HEK293T (cell line): Measurements from ENCODE around the gene BPIFB4.
"Not testable (repeated sequence)": the region's sequence is repeated elsewhere in the genome, so short reads cannot be mapped to it uniquely, and the experiment has no call there.

Source experiments
- CTCF ChIA-PET: fragments of 350-600 bp; formaldehyde crosslinking; extraction: SDS; loops from one replicate; lab custom pipeline; 2021; ENCODE audit warnings: antibody characterized with exemption, inconsistent platforms; lab: Yijun Ruan, JAX
- POLR2A ChIA-PET: fragments of 350-600 bp; formaldehyde crosslinking; extraction: SDS; loops from one replicate; lab custom pipeline; 2020; ENCODE audit warnings: antibody characterized with exemption, inconsistent platforms; lab: Yijun Ruan, JAX
- DNase-seq: peaks from one replicate; pipeline ENCODE4 v3.0.0; 2012; ENCODE audit warnings: mixed read lengths; ENCODE audit errors: extremely low spot score
- ARNT ChIP-seq: fragments of 450-650 bp; IDR thresholded peaks from 2 replicates; pipeline ENCODE4 v1.6.1; 2017; ENCODE audit warnings: mild to moderate bottlenecking
- BHLHE40 ChIP-seq: fragments of 450-650 bp; IDR thresholded peaks from 2 replicates; pipeline ENCODE4 v1.6.1; 2016; ENCODE audit warnings: mild to moderate bottlenecking, moderate library complexity, borderline replicate concordance
- CTBP1 ChIP-seq: fragments of 450-650 bp; IDR thresholded peaks from 2 replicates; pipeline ENCODE4 v1.6.1; 2016; ENCODE audit warnings: borderline replicate concordance
- ELF4 ChIP-seq: fragments of 450-650 bp; IDR thresholded peaks from 2 replicates; pipeline ENCODE4 v1.6.1; 2017; ENCODE audit warnings: antibody characterized with exemption
- FOXA1 ChIP-seq: fragments of 450-650 bp; IDR thresholded peaks from 2 replicates; pipeline ENCODE4 v1.6.1; 2016; ENCODE audit warnings: mild to moderate bottlenecking
- FOXK2 ChIP-seq: fragments of 450-650 bp; IDR thresholded peaks from 2 replicates; pipeline ENCODE4 v1.6.1; 2016; ENCODE audit warnings: mild to moderate bottlenecking
- FOXM1 ChIP-seq: fragments of 450-650 bp; IDR thresholded peaks from 2 replicates; pipeline ENCODE4 v1.6.1; 2017; ENCODE audit warnings: mild to moderate bottlenecking, borderline replicate concordance
- HDGF ChIP-seq: fragments of 450-650 bp; IDR thresholded peaks from 2 replicates; pipeline ENCODE4 v1.6.1; 2017; ENCODE audit warnings: antibody characterized with exemption, borderline replicate concordance
- L3MBTL2 ChIP-seq: fragments of 450-650 bp; conservative IDR thresholded peaks from 2 replicates; pipeline ENCODE4 v1.6.1; 2016; ENCODE audit warnings: mild to moderate bottlenecking
- LEF1 ChIP-seq: fragments of 450-650 bp; IDR thresholded peaks from 2 replicates; pipeline ENCODE4 v1.6.1; 2017; ENCODE audit warnings: mild to moderate bottlenecking, borderline replicate concordance
- NFRKB ChIP-seq: fragments of 450-650 bp; IDR thresholded peaks from 2 replicates; pipeline ENCODE4 v1.6.1; 2016; ENCODE audit warnings: mild to moderate bottlenecking, moderate library complexity
- SP1 ChIP-seq: fragments of 450-650 bp; IDR thresholded peaks from 2 replicates; pipeline ENCODE4 v1.6.1; 2017
- SUZ12 ChIP-seq: fragments of 450-650 bp; IDR thresholded peaks from 2 replicates; pipeline ENCODE4 v1.6.1; 2016; ENCODE audit warnings: mild to moderate bottlenecking
- TARDBP ChIP-seq: fragments of 450-650 bp; IDR thresholded peaks from 2 replicates; pipeline ENCODE4 v1.6.1; 2016
- ZNF384 ChIP-seq: fragments of 450-650 bp; IDR thresholded peaks from 2 replicates; pipeline ENCODE4 v1.6.1; 2016
- TF ChIP-seq, protein P1 (sequence below): fragments of 450-650 bp; IDR thresholded peaks from 2 replicates; pipeline ENCODE4 v1.6.1; 2016

BPIFB4 gene

GRCh38 chr20:33097001-33097400, 17.6 kb downstream of the BPIFB4 start:
- CTCF ChIA-PET = interaction anchor here (0.7 to 1.4 kb wide), 4 partner anchors 10 to 196 kb away, joined by 3 to 6 read pairs (median 5); no protein-coding TSS in a partner anchor
- POLR2A ChIA-PET = no interaction called here

DNA sequence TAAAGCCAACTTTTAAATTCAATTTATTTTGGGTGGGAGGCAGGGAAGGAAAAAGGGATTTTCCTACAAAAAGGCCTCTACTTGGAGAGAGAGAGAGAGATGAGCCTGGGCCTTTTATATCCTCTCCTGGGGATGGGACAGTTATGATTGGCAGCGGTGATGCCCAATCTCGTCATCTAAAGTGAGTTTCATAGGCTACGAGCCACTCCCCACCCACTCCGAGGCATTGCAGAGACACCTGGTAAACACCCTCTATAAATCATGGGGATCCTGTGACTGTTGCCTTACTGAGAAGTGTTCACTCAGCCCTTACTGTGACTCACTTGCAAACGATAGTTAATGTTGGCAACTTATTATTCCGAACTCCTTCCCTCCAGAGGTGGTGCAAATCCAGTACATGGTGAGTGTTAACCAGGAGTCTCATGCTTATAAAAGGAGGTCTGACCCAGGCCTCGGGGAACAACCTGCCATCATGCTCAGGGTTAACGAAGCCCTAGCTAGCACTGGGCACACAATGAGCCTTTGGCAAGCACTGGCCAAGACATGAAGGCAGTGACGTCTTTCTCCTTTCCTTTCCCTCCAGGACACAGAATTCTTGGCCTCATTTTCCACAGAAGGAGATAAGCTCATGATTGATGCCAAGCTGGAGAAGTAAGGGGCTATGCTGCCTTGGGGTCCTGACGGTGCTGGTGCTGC, 20.5 kb downstream of the BPIFB4 start:
- ChIA-PET CTCF (no interaction called here), POLR2A (no interaction called here)
- TF ChIP-seq, protein P1, sequence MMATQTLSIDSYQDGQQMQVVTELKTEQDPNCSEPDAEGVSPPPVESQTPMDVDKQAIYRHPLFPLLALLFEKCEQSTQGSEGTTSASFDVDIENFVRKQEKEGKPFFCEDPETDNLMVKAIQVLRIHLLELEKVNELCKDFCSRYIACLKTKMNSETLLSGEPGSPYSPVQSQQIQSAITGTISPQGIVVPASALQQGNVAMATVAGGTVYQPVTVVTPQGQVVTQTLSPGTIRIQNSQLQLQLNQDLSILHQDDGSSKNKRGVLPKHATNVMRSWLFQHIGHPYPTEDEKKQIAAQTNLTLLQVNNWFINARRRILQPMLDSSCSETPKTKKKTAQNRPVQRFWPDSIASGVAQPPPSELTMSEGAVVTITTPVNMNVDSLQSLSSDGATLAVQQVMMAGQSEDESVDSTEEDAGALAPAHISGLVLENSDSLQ = peak; percentile 81
- no peak for TF ChIP-seq HDGF
- no peak for DNase-seq

More at GRCh38 chr20:33097001-33097400, 17.6 kb downstream of the BPIFB4 start:
- TF ChIP-seq TARDBP (no peak), FOXA1 (no peak), NFRKB (no peak), SP1 (no peak), FOXM1 (no peak), BHLHE40 (no peak), FOXK2 (no peak), ARNT (no peak)
- DNase-seq = no peak

GRCh38 chr20:33103556-33103955, 24.1 kb downstream of the BPIFB4 start:
- CTCF ChIA-PET = no interaction called here
- POLR2A ChIA-PET = no interaction called here
- no peak for DNase-seq

DNA sequence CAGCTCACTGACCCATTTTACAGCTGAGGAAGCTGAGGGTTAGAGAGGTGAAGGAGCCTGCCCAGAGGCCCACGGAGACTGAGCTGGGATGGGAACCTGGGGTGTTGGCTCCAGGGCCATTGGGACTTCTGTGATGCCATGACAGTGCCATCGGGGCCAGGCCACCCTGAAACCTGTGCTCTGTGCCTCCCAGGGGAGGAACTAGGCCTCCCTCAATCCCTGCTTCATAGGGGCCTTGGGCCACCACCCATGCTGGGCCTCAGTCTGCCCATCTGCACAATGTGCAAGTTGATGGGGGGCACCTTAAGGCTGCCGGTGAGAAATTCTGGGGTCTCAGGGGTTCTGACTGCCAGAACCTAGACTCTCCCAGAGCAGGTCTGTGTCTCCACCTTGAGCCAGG, 24.9 kb downstream of the BPIFB4 start:
- TF ChIP-seq HDGF = no peak
- no peak for TF ChIP-seq ZNF384
- no peak for TF ChIP-seq BHLHE40
- no peak for TF ChIP-seq CTBP1
- TF ChIP-seq NFRKB = no peak
- TF ChIP-seq FOXM1 = no peak
- no peak for TF ChIP-seq SUZ12
- TF ChIP-seq SP1 = no peak
- POLR2A ChIA-PET = no interaction called here
- DNase-seq = no peak
- CTCF ChIA-PET = no interaction called here

More at GRCh38 chr20:33103556-33103955, 24.1 kb downstream of the BPIFB4 start:
- TF ChIP-seq FOXK2 (no peak), ARNT (no peak), LEF1 (no peak), SP1 (no peak), FOXM1 (no peak), CTBP1 (no peak), TARDBP (no peak), BHLHE40 (no peak), L3MBTL2 (no peak), FOXA1 (no peak), HDGF (no peak), ZNF384 (no peak)
- TF ChIP-seq, protein P1 = no peak

- CTCF ChIA-PET = no interaction called here
- TF ChIP-seq ARNT = no peak
- no peak for TF ChIP-seq ZNF384
- no peak for TF ChIP-seq ELF4
- no peak for TF ChIP-seq CTBP1
- no peak for TF ChIP-seq SUZ12
- TF ChIP-seq FOXM1 = no peak
- POLR2A ChIA-PET = no interaction called here
These were observed 26.0 kb downstream of the BPIFB4 start for GRCh38 chr20:33105316-33105924.

GRCh38 chr20:33106058-33106620, 26.7 kb downstream of the BPIFB4 start:
- POLR2A ChIA-PET, CTCF ChIA-PET, DNase-seq: not testable (repeated sequence)

More at GRCh38 chr20:33105316-33105924, 26.0 kb downstream of the BPIFB4 start:
- DNase-seq = no peak

DNA sequence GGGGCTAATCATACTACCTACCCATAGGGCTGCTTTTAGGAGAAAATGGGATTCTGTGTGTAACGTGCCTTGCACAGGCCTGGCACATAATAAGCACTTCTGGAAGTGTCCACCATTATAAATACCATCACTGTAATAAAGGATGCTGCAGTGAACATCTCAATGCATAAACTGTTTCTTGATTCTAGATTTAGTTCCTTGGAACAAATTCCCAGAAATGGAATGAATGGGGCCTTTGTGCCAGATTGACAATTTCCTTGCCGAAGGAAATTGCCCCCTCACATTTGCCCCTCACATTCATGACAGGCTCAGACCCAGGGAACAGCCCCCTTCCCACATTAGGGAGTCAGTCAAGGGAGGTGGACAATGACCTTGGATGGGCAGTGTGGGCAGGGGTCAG, 29.2 kb downstream of the BPIFB4 start:
- DNase-seq = no peak
- TF ChIP-seq FOXK2 = no peak
- no peak for TF ChIP-seq L3MBTL2
- TF ChIP-seq ZNF384 = no peak
- TF ChIP-seq BHLHE40 = no peak
- TF ChIP-seq, protein P1 = no peak
- TF ChIP-seq TARDBP = no peak
- no peak for TF ChIP-seq LEF1
- TF ChIP-seq SUZ12 = no peak
- no peak for TF ChIP-seq ARNT
- TF ChIP-seq FOXA1 = no peak
- TF ChIP-seq CTBP1 = no peak
- no peak for TF ChIP-seq HDGF
- no peak for TF ChIP-seq NFRKB
- no peak for TF ChIP-seq SP1
- no peak for TF ChIP-seq FOXM1
- ChIA-PET POLR2A (no interaction called here), CTCF (no interaction called here)
